GM06990 (cell line): ENCODE results near the gene GNAI2.

Experiments used
- DNase-seq: peaks from one replicate; pipeline ENCODE4 v3.0.0-alpha.2; 2011; ENCODE audit not compliant: insufficient read length; ENCODE audit errors: extremely low read depth
- H3K27me3 ChIP-seq: replicated peaks from 2 replicates; pipeline ENCODE4 v1.6.0; 2011; ENCODE audit warnings: low read length; ENCODE audit not compliant: control insufficient read depth, insufficient read depth
- H3K36me3 ChIP-seq: 2 replicates; pipeline ENCODE4 v1.5.1; 2011; ENCODE audit warnings: low read length; ENCODE audit not compliant: control insufficient read depth, insufficient read depth
- H3K4me3 ChIP-seq: replicated peaks from 2 replicates; pipeline ENCODE4 v1.5.1; 2011; ENCODE audit warnings: low read depth, mild to moderate bottlenecking, control low read depth, low read length
- CTCF ChIP-seq: IDR thresholded peaks from 2 replicates; pipeline ENCODE4 v1.5.1; 2011; ENCODE audit warnings: low read length, control low read depth, mild to moderate bottlenecking, inconsistent platforms; ENCODE audit not compliant: insufficient read depth, poor library complexity, severe bottlenecking

Gene GNAI2

DNA sequence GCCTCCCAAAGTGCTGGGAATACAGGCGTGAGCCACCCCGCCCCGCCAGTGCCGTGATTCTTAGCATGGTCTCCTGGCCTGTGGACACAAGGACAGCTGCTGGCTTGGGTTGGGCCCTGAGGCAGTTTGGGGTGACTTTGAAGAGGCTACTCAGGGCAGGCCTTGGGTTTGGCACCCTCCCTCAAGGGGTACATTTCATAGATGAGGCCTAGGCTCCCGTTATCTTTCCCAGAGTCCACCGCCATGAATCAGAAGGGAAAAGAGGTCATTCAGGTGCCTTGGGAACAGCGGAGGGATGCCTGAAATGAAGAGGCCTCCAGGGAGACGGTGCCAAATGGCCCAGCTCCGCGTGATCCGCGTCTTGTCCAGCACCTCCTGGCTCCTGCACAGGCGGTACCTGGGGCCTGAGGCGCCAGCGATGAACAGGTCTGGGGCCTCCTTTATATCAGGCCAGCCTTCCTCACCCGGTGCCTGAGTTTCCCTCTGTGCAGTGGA lies 9.3 kb downstream of the GNAI2 start:
- DNase-seq = no peak
- no peak for TF ChIP-seq CTCF
- Histone ChIP-seq H3K27me3 (no peaks in the 10 kb centered on the region), H3K36me3 (peaks cover 24% of the 10 kb centered on the region), H3K4me3 (peak overlapping the region; percentile 60)

DNA sequence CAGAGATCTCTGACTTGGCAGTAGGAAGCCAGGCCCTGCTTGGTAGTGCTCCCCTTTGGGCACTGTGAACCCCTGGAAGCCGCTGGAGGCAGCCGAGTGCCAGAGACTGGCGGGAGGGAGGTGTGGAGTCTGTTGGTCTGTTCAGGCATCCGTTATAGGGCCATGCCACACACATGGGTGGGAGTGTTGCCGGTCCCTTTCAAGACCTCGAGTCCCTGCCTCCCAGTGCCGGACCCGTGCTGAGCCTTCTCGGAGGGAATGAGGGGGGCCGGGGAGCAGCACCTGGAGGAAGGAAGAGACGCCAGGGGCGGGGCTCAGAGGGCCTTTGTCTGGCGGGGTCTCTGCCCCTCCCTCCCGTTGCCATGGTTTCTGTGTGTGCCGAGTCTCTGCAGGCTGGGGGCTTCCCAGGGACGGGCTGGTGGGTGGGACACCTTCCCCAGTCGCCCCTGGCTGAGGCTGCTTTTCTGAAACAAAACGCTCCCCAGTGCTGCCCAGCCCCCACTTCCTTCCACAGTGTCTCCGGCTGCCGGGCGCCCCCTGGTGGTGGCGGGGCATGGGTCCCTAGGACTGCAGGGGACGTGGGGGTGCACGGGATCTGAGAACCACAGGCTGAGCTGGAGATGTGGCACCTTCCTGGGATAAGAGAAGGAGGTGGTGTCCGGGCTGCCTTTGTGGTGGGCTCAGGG lies 10.0 kb downstream of the GNAI2 start:
- DNase-seq = peak; percentile 86
- peak; percentile 98 for TF ChIP-seq CTCF
- H3K27me3 ChIP-seq = no peaks in the 10 kb centered on the region
- peaks cover 26% of the 10 kb centered on the region for H3K36me3 ChIP-seq
- H3K4me3 ChIP-seq = peak overlapping the region; percentile 60

DNA sequence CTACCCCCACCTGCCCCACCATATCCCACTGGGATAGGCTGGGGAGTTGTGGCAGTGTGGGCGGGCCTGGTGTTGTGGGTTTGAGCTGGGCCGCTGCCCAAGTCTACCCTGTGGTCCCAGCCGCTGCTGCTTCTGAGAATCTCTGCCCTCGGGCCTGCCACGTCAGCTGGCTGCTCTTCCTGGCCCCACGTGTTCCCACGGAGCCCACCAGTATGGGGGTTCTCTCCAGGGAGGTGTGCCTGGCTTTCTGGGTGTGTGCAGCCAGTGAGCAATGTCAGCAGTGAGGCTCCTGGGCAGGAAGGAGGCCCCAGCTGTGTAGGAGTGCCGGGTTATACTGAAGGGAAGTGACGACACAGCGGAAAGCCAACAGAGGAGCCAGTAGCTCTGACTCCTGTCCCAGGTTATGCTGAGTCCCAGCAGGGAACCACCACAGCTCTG lies 10.5 kb downstream of the GNAI2 start:
- DNase-seq = no peak
- TF ChIP-seq CTCF = no peak
- peaks cover 29% of the 10 kb centered on the region for H3K36me3 ChIP-seq
- no peaks in the 10 kb centered on the region for H3K27me3 ChIP-seq
- peak overlapping the region; percentile 60 for H3K4me3 ChIP-seq

- Histone ChIP-seq H3K27me3 (no peaks in the 10 kb centered on the region), H3K4me3 (no peak overlapping the region), H3K36me3 (peaks cover 36% of the 10 kb centered on the region)
- no peak for DNase-seq
- no peak for TF ChIP-seq CTCF
These were observed 12.4 kb downstream of the GNAI2 start for GRCh38 chr3:50248387-50248786.

DNA sequence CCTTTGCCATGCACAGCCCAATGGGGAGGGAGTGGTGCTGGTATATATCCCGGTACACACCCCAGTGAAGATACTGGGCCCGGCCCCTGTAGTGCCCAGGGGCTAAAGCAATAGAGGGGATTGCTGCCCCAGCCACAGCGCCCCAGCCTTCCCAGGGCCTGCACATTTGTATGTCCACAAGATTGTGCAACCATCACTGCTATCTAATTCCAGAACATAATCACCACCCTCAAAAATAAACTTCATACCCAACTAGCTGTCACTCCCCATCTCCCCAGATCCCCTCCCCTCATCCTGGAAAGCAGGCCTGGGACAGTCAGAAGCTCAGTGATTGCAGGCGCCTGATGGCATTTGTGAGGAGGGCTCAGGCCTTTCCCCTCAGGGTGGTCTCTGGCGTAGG lies 13.5 kb downstream of the GNAI2 start:
- Histone ChIP-seq H3K27me3 (no peaks in the 10 kb centered on the region), H3K4me3 (no peak overlapping the region), H3K36me3 (peaks cover 40% of the 10 kb centered on the region)
- no peak for TF ChIP-seq CTCF
- no peak for DNase-seq
